WTC11 (cell line): ENCODE results near the gene APOBEC3B.
"Not testable (repeated sequence)": the region's sequence is repeated elsewhere in the genome, so short reads cannot be mapped to it uniquely, and the experiment has no call there.

Experiments used
- ARID4B ChIP-seq: sonication (generic); formaldehyde crosslinking; IDR thresholded peaks from 2 replicates; pipeline ENCODE4 v1.8.0; 2023; ENCODE audit warnings: missing genetic modification reagents, mild to moderate bottlenecking, borderline replicate concordance
- CTCF ChIP-seq: fragments of 200-600 bp; IDR thresholded peaks from 2 replicates; pipeline ENCODE4 v1.8.0; 2022; ENCODE audit warnings: antibody characterized with exemption
- TEAD4 ChIP-seq: sonication (generic); formaldehyde crosslinking; IDR thresholded peaks from 2 replicates; pipeline ENCODE4 v1.8.0; 2022; ENCODE audit warnings: mild to moderate bottlenecking, missing genetic modification reagents
- ZNF317 ChIP-seq: sonication (generic); formaldehyde crosslinking; IDR thresholded peaks from 2 replicates; pipeline ENCODE4 v1.8.1; 2023; ENCODE audit warnings: low read depth, mild to moderate bottlenecking, moderate library complexity, missing genetic modification reagents, borderline replicate concordance
- ZNF416 ChIP-seq: fragments of 250-450 bp; sonication (Bioruptor Pico); IDR thresholded peaks from 2 replicates; pipeline ENCODE4 v1.9.0; 2021; ENCODE audit warnings: mild to moderate bottlenecking, inconsistent platforms
- ZNF423 ChIP-seq: fragments of 250-450 bp; sonication (Bioruptor Pico); IDR thresholded peaks from 2 replicates; pipeline ENCODE4 v2.1.2; 2022; ENCODE audit warnings: mild to moderate bottlenecking, moderate library complexity
- TF ChIP-seq, protein P1 (sequence below): sonication (generic); formaldehyde crosslinking; IDR thresholded peaks from 2 replicates; pipeline ENCODE4 v1.8.0; 2023; ENCODE audit warnings: mild to moderate bottlenecking, missing genetic modification reagents

- TF ChIP-seq ZNF423; ARID4B (CRISPR knock-in tag); TEAD4; CTCF; ZNF416 (CRISPR knock-in tag); ZNF317 (CRISPR knock-in tag): not testable (repeated sequence)
- TF ChIP-seq, protein P1, sequence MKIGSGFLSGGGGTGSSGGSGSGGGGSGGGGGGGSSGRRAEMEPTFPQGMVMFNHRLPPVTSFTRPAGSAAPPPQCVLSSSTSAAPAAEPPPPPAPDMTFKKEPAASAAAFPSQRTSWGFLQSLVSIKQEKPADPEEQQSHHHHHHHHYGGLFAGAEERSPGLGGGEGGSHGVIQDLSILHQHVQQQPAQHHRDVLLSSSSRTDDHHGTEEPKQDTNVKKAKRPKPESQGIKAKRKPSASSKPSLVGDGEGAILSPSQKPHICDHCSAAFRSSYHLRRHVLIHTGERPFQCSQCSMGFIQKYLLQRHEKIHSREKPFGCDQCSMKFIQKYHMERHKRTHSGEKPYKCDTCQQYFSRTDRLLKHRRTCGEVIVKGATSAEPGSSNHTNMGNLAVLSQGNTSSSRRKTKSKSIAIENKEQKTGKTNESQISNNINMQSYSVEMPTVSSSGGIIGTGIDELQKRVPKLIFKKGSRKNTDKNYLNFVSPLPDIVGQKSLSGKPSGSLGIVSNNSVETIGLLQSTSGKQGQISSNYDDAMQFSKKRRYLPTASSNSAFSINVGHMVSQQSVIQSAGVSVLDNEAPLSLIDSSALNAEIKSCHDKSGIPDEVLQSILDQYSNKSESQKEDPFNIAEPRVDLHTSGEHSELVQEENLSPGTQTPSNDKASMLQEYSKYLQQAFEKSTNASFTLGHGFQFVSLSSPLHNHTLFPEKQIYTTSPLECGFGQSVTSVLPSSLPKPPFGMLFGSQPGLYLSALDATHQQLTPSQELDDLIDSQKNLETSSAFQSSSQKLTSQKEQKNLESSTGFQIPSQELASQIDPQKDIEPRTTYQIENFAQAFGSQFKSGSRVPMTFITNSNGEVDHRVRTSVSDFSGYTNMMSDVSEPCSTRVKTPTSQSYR (CRISPR knock-in tag): not testable (repeated sequence)
Measured at GRCh38 chr22:39020021-39020651, 38.0 kb downstream of the APOBEC3B start.
